ENCODE data around the gene EDARADD. TPM values are rescaled to one million over a fixed set of nuclear protein-coding genes. Genes with fewer than 3 reads are reported as not detected.

Gene EDARADD
- total and polyA plus RNA-seq, 2 of the 13 experiments (the other 11 are each of a cell fraction or from before 2014, with no cell fraction given): 0.03 TPM; not detected in 1

GRCh38 chr1:236429715-236430274 lies 35.7 kb downstream of the EDARADD start:
- Histone ChIP-seq H3K9me3 (ENCODE audit: low read length) (no peaks in the 10 kb centered on the region), H3K4me3 (replicated peaks in 1 of 3; ENCODE audit: insufficient read depth in 1 of 3, low read depth in 2 of 3, low read length in 3 of 3) (no peak overlapping the region), H3K27me3 (ENCODE audit: control insufficient read depth in 1 of 2, insufficient read depth in 2 of 2, low read length in 2 of 2) (no peaks in the 10 kb centered on the region), H2AFZ (ENCODE audit: low read length) (no peak overlapping the region), H3K27ac (ENCODE audit: extremely low read length, insufficient read depth, low read length) (no peak overlapping the region), H3K4me2 (ENCODE audit: low read depth, low read length) (no peak overlapping the region), H3K4me1 (ENCODE audit: insufficient read depth, low read length) (no peaks in the 10 kb centered on the region), H3K9ac (ENCODE audit: insufficient read depth, low read depth, low read length) (no peak overlapping the region), H4K20me1 (ENCODE audit: insufficient read depth, low read length) (no peaks in the 10 kb centered on the region), H3K36me3 (replicated peaks in 1 of 2; ENCODE audit: control insufficient read depth in 1 of 2, insufficient read depth in 2 of 2, low read length in 2 of 2) (no peaks in the 10 kb centered on the region), H3K79me2 (ENCODE audit: insufficient read depth, low read length) (no peaks in the 10 kb centered on the region)
- ATAC-seq (no peak), FAIRE-seq (no peak), DNase-seq (ENCODE audit: low spot score) (no peak)
- TF ChIP-seq ZBTB37 (CRISPR knock-in tag; IDR thresholded peaks at IDR 0.05) (no peak), ZNF816 (CRISPR knock-in tag; IDR thresholded peaks at IDR 0.05; ENCODE audit: borderline replicate concordance) (no peak), ZNF850 (CRISPR knock-in tag; conservative IDR thresholded peaks at IDR 0.05) (no peak), POGZ (CRISPR knock-in tag; IDR thresholded peaks at IDR 0.05) (no peak), DMAP1 (CRISPR knock-in tag; IDR thresholded peaks at IDR 0.05) (no peak), KDM5A (IDR thresholded peaks at IDR 0.05; ENCODE audit: borderline replicate concordance, low read length) (no peak), HINFP (CRISPR knock-in tag; IDR thresholded peaks at IDR 0.05; ENCODE audit: low read depth) (no peak), ETV6 (CRISPR knock-in tag; conservative IDR thresholded peaks at IDR 0.05) (no peak), HOXA9 (CRISPR knock-in tag; IDR thresholded peaks at IDR 0.05; ENCODE audit: borderline replicate concordance) (no peak), BRF2 (CRISPR knock-in tag; IDR thresholded peaks at IDR 0.05) (no peak)
- intact Hi-C loops (cut with micrococcal nuclease; ENCODE audit: unreplicated experiment) (no loop called here), in situ Hi-C loops (cut with HindIII; ENCODE audit: extremely low pct_ligation_motif_present, low pct_unique_long_range_greater_than_20kb) (no loop called here)
- POLR2A ChIA-PET: no interaction called here
- CTCF ChIA-PET (ENCODE audit: low intra/inter-chr PET ratio, low total read pairs): no interaction called here
- BruUV-seq (replicated peaks): no TSS peak

Data from HepG2 (cell line).